A549 (cell line): ENCODE measurements around the gene ZNF106. TPM values are rescaled to one million over a fixed set of nuclear protein-coding genes. Genes with fewer than 3 reads are reported as not detected.

Source experiments
- ATAC-seq, 2 experiments: fragments of 200-7000 bp in 1 of 2; fragments of >200 bp in 1 of 2; cut with Nextera tagmentation in 1 of 2; cut with Tn5 transposase in 1 of 2; 3 replicates each; pipeline versions ENCODE4 v1.8.0 to v1.9.1; 2018 to 2020; ENCODE audit warnings: mild to moderate bottlenecking in 1 of 2, moderate library complexity in 1 of 2
- CTCF ChIA-PET: fragments of 300-600 bp; sonication (Branson Sonifier 250); formaldehyde crosslinking; extraction: SDS; loops from one replicate; lab custom pipeline; 2021; ENCODE audit warnings: antibody characterized with exemption, inconsistent platforms; lab: Yijun Ruan, JAX
- POLR2A ChIA-PET: fragments of 350-600 bp; formaldehyde crosslinking; extraction: SDS; loops from one replicate; lab custom pipeline; 2021; ENCODE audit warnings: antibody characterized with exemption, inconsistent platforms; lab: Yijun Ruan, JAX
- DNase-seq, 2 experiments: peaks; one replicate each; pipeline versions ENCODE4 v3.0.0 to v3.0.0-alpha.2; 2011 to 2016; ENCODE audit warnings: low read depth in 1 of 2, low spot score in 1 of 2
- FAIRE-seq: peaks from 2 replicates; lab custom pipeline; 2011; peaks lifted over from hg19 to GRCh38; lab: Jason Lieb, UNC
- H3K27ac ChIP-seq, 2 experiments: fragments of >200 bp; sonication (Bioruptor Twin); formaldehyde crosslinking; 3 replicates each; pipeline ENCODE4 v1.5.1; 2016 to 2017
- H3K4me1 ChIP-seq: fragments of >200 bp; sonication (Bioruptor Twin); formaldehyde crosslinking; 3 replicates; pipeline ENCODE4 v1.6.1; 2016
- H3K4me2 ChIP-seq: fragments of >200 bp; sonication (Bioruptor Twin); formaldehyde crosslinking; 3 replicates; pipeline ENCODE4 v1.6.1; 2016
- H3K4me3 ChIP-seq: fragments of >200 bp; sonication (Bioruptor Twin); formaldehyde crosslinking; 3 replicates; pipeline ENCODE4 v1.5.1; 2016
- H3K9me3 ChIP-seq: fragments of >200 bp; sonication (Bioruptor Twin); formaldehyde crosslinking; 3 replicates; pipeline ENCODE4 v1.6.1; 2016
- ATOH8 ChIP-seq: fragments of 250-450 bp; sonication (Bioruptor Pico); IDR thresholded peaks from 2 replicates; pipeline ENCODE4 v1.5.0; 2020; ENCODE audit warnings: low read depth, mild to moderate bottlenecking, moderate library complexity
- BHLHE40 ChIP-seq: IDR thresholded peaks from 2 replicates; pipeline ENCODE4 v1.6.1; 2012; ENCODE audit warnings: low read depth, low read length, inconsistent platforms
- CBX2 ChIP-seq: fragments of 200-600 bp; sonication (generic); IDR thresholded peaks from 2 replicates; pipeline ENCODE4 v1.6.1; 2016; ENCODE audit warnings: low read depth, mild to moderate bottlenecking, borderline replicate concordance
- CBX8 ChIP-seq: fragments of 200-600 bp; sonication (generic); IDR thresholded peaks from 2 replicates; pipeline ENCODE4 v1.6.1; 2016
- CHD4 ChIP-seq: fragments of 200-600 bp; sonication (generic); IDR thresholded peaks from 2 replicates; pipeline ENCODE4 v1.6.1; 2016; ENCODE audit warnings: antibody characterized with exemption, mild to moderate bottlenecking, borderline replicate concordance
- E2F6 ChIP-seq: IDR thresholded peaks from 2 replicates; pipeline ENCODE4 v1.6.1; 2012; ENCODE audit warnings: low read depth, borderline replicate concordance
- EP300 ChIP-seq, 2 experiments: fragments of >200 bp; sonication (Bioruptor Twin); formaldehyde crosslinking; IDR thresholded peaks; 2 replicates in 1 of 2; 3 replicates in 1 of 2; pipeline ENCODE4 v1.6.1; 2016 to 2017
- FOSB ChIP-seq: fragments of 250-450 bp; sonication (Bioruptor Pico); IDR thresholded peaks from 2 replicates; pipeline ENCODE4 v1.5.0; 2020; ENCODE audit warnings: mild to moderate bottlenecking, moderate library complexity
- FOXS1 ChIP-seq: fragments of 250-450 bp; sonication (Bioruptor Pico); IDR thresholded peaks from 2 replicates; pipeline ENCODE4 v1.5.0; 2020; ENCODE audit warnings: mild to moderate bottlenecking, moderate library complexity
- GATA3 ChIP-seq: IDR thresholded peaks from 2 replicates; pipeline ENCODE4 v1.6.1; 2012; ENCODE audit warnings: borderline replicate concordance
- HDAC2 ChIP-seq: fragments of 200-600 bp; sonication (generic); IDR thresholded peaks from 2 replicates; pipeline ENCODE4 v1.6.1; 2016
- HEYL ChIP-seq: fragments of 250-450 bp; sonication (Bioruptor Pico); IDR thresholded peaks from 2 replicates; pipeline ENCODE4 v1.8.0; 2021; ENCODE audit warnings: mild to moderate bottlenecking, moderate library complexity
- HOXB13 ChIP-seq: fragments of 250-450 bp; sonication (Bioruptor Pico); IDR thresholded peaks from 2 replicates; pipeline ENCODE4 v1.5.0; 2020; ENCODE audit warnings: low read depth, mild to moderate bottlenecking, moderate library complexity
- JUNB ChIP-seq: fragments of >200 bp; sonication (Bioruptor Twin); formaldehyde crosslinking; IDR thresholded peaks from 2 replicates; pipeline ENCODE4 v1.6.1; 2016
- MAX ChIP-seq: IDR thresholded peaks from 2 replicates; pipeline ENCODE4 v1.6.1; 2012
- REST ChIP-seq: fragments of 200-600 bp; sonication (generic); IDR thresholded peaks from 2 replicates; pipeline ENCODE4 v1.6.1; 2016; ENCODE audit warnings: antibody characterized with exemption, mild to moderate bottlenecking, moderate library complexity
- RFX5 ChIP-seq: fragments of 450-650 bp; IDR thresholded peaks from 2 replicates; pipeline ENCODE4 v1.7.1; 2014; ENCODE audit warnings: antibody characterized with exemption, mild to moderate bottlenecking, moderate library complexity
- RNF2 ChIP-seq: fragments of 200-600 bp; sonication (generic); IDR thresholded peaks from 2 replicates; pipeline ENCODE4 v1.6.1; 2016; ENCODE audit warnings: low read depth, mild to moderate bottlenecking, antibody characterized with exemption, moderate library complexity, borderline replicate concordance
- SMC3 ChIP-seq: fragments of >200 bp; sonication (Bioruptor Twin); formaldehyde crosslinking; IDR thresholded peaks from 3 replicates; pipeline ENCODE4 v1.6.1; 2018; ENCODE audit warnings: inconsistent platforms
- ZNF302 ChIP-seq: fragments of 250-450 bp; sonication (Bioruptor Pico); IDR thresholded peaks from 2 replicates; pipeline ENCODE4 v1.9.0; 2021; ENCODE audit warnings: inconsistent platforms, mild to moderate bottlenecking, moderate library complexity
- WGBS: methylation state at CpG from one replicate; pipeline ENCODE4 v1.1.6; 2017; ENCODE audit errors: missing lambda C conversion rate; 5-methylcytosine and 5-hydroxymethylcytosine counted together
- polyA plus RNA-seq, 4 experiments: library from polyadenylated mRNA; depleted of rRNA in 3 of 4; stranded (reverse); fragments of >200 nt; fragmentation: RNase III in 1 of 4; extraction: RNeasy Plus Mini Kit Qiagen cat#74134 plus additional on column Dnase treatment in 1 of 4; gene quantifications; 2 replicates in 3 of 4; 3 replicates in 1 of 4; pipeline ENCODE4 v1.2.3, GENCODE V29; 2011 to 2017

Gene ZNF106
- polyA plus RNA-seq, 2 of the 4 experiments (the other 2 are of a cell fraction), result 7.8 to 19.3 TPM

GRCh38 chr15:42523331-42523730, 32.4 kb upstream of the ZNF106 start (continued):
- TF ChIP-seq REST (no peak), CBX2 (no peak), SMC3 (no peak), ZNF302 (CRISPR knock-in tag) (no peak), JUNB (no peak), BHLHE40 (no peak), EP300 (IDR thresholded peaks at IDR 0.05) (no peak), ATOH8 (no peak), CHD4 (no peak)

- no peak for FAIRE-seq
- POLR2A ChIA-PET, result no interaction called here
- no peaks in the 10 kb centered on the region for H3K4me1 ChIP-seq
- no peak overlapping the region for H3K4me3 ChIP-seq
- H3K27ac ChIP-seq, result no peak overlapping the region
- no peak for DNase-seq
- H3K9me3 ChIP-seq, result no peaks in the 10 kb centered on the region
- 87% methylated on average over 4 of the region's 4 CpGs for WGBS
- ATAC-seq, result no peak
- no peak overlapping the region for H3K4me2 ChIP-seq
- no peak for TF ChIP-seq CBX8
- TF ChIP-seq FOXS1, result no peak
- no peak for TF ChIP-seq MAX
- TF ChIP-seq RFX5, result no peak
- no peak for TF ChIP-seq GATA3
- TF ChIP-seq FOSB (CRISPR knock-in tag), result no peak
- no peak for TF ChIP-seq E2F6
- no peak for TF ChIP-seq HEYL
- TF ChIP-seq HDAC2, result no peak
- CTCF ChIA-PET, result interaction anchor here (0.8 kb wide), 1 partner anchor 16 kb away, joined by 3 read pairs; no protein-coding TSS in a partner anchor
Observed at GRCh38 chr15:42511007-42511391, 20.1 kb upstream of the ZNF106 start.

GRCh38 chr15:42510258-42511006, 19.5 kb upstream of the ZNF106 start:
- no peak for TF ChIP-seq JUNB
- TF ChIP-seq FOSB (CRISPR knock-in tag), result no peak
- TF ChIP-seq HOXB13 (CRISPR knock-in tag), result no peak
- TF ChIP-seq HDAC2, result no peak
- TF ChIP-seq RFX5, result no peak
- no peak for TF ChIP-seq RNF2
- TF ChIP-seq, all 56 proteins: peak for 0
- no peak overlapping the region for H3K27ac ChIP-seq
- H3K4me2 ChIP-seq, result no peak overlapping the region
- ATAC-seq (no peak), FAIRE-seq (no peak), DNase-seq (no peak)
- H3K9me3 ChIP-seq, result no peaks in the 10 kb centered on the region
- no peaks in the 10 kb centered on the region for H3K4me1 ChIP-seq
- 89% methylated on average over 4 of the region's 4 CpGs for WGBS
- no peak overlapping the region for H3K4me3 ChIP-seq
- ChIA-PET POLR2A (no interaction called here), CTCF (interaction anchor here (0.8 kb wide), 1 partner anchor 16 kb away, joined by 3 read pairs; no protein-coding TSS in a partner anchor)
